Left lung (tissue), 10 donors: Measurements from ENCODE around the gene A2ML1. TPM values are rescaled to one million over a fixed set of nuclear protein-coding genes. Genes with fewer than 3 reads are reported as not detected.

Source experiments
- ATAC-seq: fragments of 200-7000 bp; cut with Tn5 transposase; one replicate; pipeline ENCODE4 v1.9.1; 2020; ENCODE audit warnings: moderate library complexity
- DNase-seq, 4 donors: peaks; one replicate each; pipeline ENCODE4 v3.0.0-alpha.2; 2013 to 2020
- H3K27ac ChIP-seq, 2 donors: fragments of 200-600 bp; sonication (generic) in 1 of 2; one replicate each; pipeline versions ENCODE4 v1.5.0 to v1.8.0; 2020 to 2021
- H3K27me3 ChIP-seq, 2 donors: fragments of 200-600 bp; sonication (generic) in 1 of 2; one replicate each; pipeline versions ENCODE4 v1.5.0 to v1.8.0; 2020 to 2021
- H3K36me3 ChIP-seq, 2 donors: fragments of 200-600 bp; sonication (generic) in 1 of 2; one replicate each; pipeline versions ENCODE4 v1.5.0 to v1.8.0; 2020 to 2021
- H3K4me1 ChIP-seq, 2 donors: fragments of 200-600 bp; one replicate each; pipeline ENCODE4 v1.8.0; 2021
- H3K4me3 ChIP-seq, 2 donors: fragments of 200-600 bp; sonication (generic) in 1 of 2; one replicate each; pipeline versions ENCODE4 v1.5.0 to v1.8.0; 2020 to 2021; ENCODE audit warnings: mild to moderate bottlenecking in 1 of 2
- H3K9me3 ChIP-seq, 2 donors: fragments of 200-600 bp; sonication (generic) in 1 of 2; one replicate each; pipeline versions ENCODE4 v1.5.0 to v1.8.0; 2020 to 2021
- intact Hi-C, 2 donors: fragments of 100-400 bp; cut with DNase I; formaldehyde crosslinking; loops; one replicate each; pipeline versions ENCODE4 v1.11.2 to v1.14.2; 2022
- polyA plus RNA-seq, 6 donors: library from polyadenylated mRNA; unstranded; fragments of 120-200 nt; gene quantifications; one replicate each; pipeline ENCODE4 v1.2.1, GENCODE V29; 2013; ENCODE audit not compliant: insufficient read length in 6 of 6
- total RNA-seq, 2 donors: library from RNA; stranded (reverse); fragmentation: NEBNext Ultra II Directional; extraction: Animal tissue kit (Norgen Biotek cat#: 25700); gene quantifications; one replicate each; pipeline ENCODE4 v1.2.1, GENCODE V29; 2021
- TF ChIP-seq, protein P1 (sequence below), 2 donors: fragments of 200-600 bp; sonication (generic) in 1 of 2; IDR thresholded peaks; one replicate each; pipeline versions ENCODE4 v1.5.0 to v1.8.0; 2021; ENCODE audit warnings: antibody characterized with exemption in 2 of 2
- donor health status: DM: no; HTN: yes; CAD: no.
- donor health status: DM: no; HTN: no; CAD: no.

A2ML1 gene
- total and polyA plus RNA-seq, 8 donors: 0.72 to 0.94 (median 0.89) TPM; not detected in 2

DNA sequence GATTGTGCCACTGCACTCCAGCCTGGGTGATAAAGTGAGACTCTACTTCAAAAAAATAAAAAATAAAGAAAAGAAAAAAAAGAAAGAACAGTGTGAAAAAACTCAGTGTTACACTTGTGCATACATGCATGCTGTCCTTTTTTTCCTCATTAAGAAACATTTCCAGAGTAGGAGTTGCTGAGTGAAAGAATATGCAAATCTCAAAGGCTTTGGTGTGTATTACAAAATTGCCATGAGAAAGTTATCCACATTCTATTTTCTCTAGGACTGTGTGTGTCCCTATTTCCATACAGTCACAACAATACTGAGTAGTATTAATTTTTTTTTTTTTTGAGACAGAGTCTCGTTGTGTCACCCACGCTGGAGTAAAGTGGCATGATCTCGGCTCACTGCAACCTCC is 830 bp upstream of the A2ML1 start:
- no peak overlapping the region for H3K27ac ChIP-seq
- H3K27me3 ChIP-seq: no peaks in the 10 kb centered on the region
- TF ChIP-seq, protein P1, sequence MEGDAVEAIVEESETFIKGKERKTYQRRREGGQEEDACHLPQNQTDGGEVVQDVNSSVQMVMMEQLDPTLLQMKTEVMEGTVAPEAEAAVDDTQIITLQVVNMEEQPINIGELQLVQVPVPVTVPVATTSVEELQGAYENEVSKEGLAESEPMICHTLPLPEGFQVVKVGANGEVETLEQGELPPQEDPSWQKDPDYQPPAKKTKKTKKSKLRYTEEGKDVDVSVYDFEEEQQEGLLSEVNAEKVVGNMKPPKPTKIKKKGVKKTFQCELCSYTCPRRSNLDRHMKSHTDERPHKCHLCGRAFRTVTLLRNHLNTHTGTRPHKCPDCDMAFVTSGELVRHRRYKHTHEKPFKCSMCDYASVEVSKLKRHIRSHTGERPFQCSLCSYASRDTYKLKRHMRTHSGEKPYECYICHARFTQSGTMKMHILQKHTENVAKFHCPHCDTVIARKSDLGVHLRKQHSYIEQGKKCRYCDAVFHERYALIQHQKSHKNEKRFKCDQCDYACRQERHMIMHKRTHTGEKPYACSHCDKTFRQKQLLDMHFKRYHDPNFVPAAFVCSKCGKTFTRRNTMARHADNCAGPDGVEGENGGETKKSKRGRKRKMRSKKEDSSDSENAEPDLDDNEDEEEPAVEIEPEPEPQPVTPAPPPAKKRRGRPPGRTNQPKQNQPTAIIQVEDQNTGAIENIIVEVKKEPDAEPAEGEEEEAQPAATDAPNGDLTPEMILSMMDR (IDR thresholded peaks at IDR 0.05): no peak
- no peak overlapping the region for H3K4me3 ChIP-seq
- H3K36me3 ChIP-seq: no peaks in the 10 kb centered on the region
- DNase-seq (no peak), ATAC-seq (no peak)
- intact Hi-C loops: loop anchor here in 1 of 2 donors (5.0 kb wide), 1 partner anchor 139 kb away; no protein-coding TSS in a partner anchor
- H3K9me3 ChIP-seq: no peaks in the 10 kb centered on the region
- H3K4me1 ChIP-seq: no peaks in the 10 kb centered on the region

DNA sequence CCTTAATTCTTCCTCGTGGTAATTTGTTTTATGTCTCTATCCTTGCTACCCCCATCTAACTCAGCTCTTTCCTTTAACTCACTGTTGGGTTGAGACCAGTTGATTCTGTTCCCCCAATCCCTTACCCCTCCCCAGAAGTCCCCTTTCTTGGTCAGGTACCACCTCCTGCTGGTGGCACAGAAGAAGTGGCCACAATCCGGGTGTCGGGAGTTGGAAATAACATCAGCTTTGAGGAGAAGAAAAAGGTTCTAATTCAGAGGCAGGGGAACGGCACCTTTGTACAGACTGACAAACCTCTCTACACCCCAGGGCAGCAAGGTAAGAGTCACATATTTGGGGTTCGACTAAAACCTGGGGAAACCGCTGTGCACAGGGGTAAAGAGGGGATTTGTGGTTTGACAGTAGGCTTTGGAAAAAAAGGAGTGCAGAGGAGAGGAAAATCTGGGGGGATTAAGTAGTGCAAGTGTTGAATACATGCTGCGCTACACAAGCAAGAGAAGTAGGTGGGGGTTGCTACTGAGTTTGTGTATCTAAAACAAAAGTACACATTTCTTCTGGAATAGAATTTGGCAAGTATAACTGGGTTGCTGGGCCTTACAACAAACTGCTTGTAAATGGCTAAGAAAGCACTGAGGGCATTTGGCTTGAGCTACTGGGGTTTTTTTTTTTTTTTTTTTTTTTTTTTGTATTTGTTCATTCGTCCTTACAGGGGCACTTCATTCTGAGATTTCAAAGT is 1.3 kb downstream of the A2ML1 start:
- DNase-seq (peak in 2 of 4 donors; percentile 12 to 39), ATAC-seq (peak; percentile 83)
- H3K4me3 ChIP-seq: no peak overlapping the region
- H3K36me3 ChIP-seq: no peaks in the 10 kb centered on the region
- H3K27me3 ChIP-seq: no peaks in the 10 kb centered on the region
- TF ChIP-seq, protein P1 (IDR thresholded peaks at IDR 0.05): peak; percentile 39 to 40
- H3K27ac ChIP-seq: no peak overlapping the region
- no peaks in the 10 kb centered on the region for H3K9me3 ChIP-seq
- intact Hi-C loops: loop anchor here in 1 of 2 donors (5.0 kb wide), 1 partner anchor 141 kb away; no protein-coding TSS in a partner anchor
- H3K4me1 ChIP-seq: no peaks in the 10 kb centered on the region

DNA sequence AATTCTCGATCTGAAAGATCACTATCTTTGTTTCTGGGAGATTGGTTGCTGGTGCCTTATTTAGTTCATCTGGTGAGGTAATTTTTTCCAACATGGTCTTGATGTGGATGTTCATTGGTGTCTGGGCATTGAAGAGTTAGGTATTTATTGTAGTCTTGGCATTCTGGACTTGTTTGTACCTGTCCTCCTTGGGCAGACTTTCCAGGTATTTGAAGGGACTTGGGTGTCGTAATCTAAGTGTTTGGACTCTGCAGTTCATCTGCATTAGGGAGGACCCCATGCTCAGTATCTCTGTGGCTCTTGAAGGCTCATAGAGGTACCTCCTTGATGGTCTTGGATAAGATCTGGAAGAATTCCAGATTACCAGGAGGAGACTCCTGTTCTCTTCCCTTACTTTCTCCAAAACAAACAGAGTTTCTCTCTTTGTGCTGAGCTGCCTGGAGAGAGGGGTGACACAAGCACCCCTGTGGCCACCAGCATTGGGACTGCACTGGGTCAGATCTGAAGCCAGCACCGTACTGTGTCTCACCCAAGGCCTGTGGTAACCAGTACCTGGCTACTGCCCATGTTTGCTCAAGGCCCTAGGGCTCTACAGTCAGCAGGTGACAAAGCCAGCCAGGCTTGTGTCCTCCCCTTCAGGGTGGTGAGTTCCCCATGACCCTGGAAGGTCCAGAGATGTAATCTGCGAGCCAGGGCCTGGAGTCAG is 5.3 kb downstream of the A2ML1 start:
- TF ChIP-seq, protein P1 (IDR thresholded peaks at IDR 0.05): no peak
- Histone ChIP-seq H3K4me3 (no peak overlapping the region), H3K27ac (no peak overlapping the region), H3K36me3 (no peaks in the 10 kb centered on the region), H3K4me1 (no peaks in the 10 kb centered on the region), H3K27me3 (no peaks in the 10 kb centered on the region), H3K9me3 (no peaks in the 10 kb centered on the region)
- ATAC-seq (no peak), DNase-seq (no peak)
- intact Hi-C loops: no loop called here

DNA sequence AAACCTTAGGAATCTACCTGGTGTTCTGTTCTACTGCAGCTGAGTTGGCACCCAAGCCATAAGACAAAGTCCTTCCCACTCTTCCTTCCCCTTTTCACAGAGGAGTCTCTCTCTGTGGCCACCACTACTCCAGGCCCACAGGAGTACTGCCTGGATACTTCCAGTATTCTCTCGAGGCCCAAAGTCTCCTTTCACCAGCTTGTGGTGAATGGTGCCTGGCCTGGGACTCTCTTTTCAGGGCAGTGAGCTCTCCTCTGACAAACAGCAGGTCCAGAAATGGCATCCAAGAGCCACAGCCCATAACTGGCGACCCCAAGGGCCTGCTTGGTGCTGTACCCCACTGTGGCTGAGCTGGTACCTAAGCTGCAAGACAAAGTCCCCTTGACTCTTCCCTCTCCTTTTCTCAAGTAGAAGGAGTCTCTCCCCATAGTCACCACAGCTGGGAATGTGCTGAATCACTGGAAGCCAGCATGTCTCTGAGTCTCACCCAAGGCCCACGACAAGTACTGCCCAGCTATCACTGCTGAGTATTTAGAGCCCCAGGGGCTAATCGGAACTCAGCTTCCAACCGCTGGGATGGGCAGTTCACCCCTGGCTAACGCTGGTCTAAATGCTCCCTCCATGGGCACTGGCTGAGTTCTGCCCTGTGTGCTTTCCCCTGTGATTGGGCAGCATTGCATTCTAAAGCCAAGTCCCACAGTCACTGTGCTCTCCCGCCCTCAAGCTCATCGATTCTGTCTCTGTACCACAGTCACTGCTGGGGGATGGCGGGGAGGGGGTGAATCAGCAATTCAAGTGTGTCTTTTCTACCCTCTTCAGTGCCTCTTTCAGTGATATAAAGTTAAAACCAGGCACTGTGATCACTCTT is 6.1 kb downstream of the A2ML1 start:
- DNase-seq: no peak
- Histone ChIP-seq H3K36me3 (no peaks in the 10 kb centered on the region), H3K4me3 (no peak overlapping the region), H3K9me3 (no peaks in the 10 kb centered on the region), H3K4me1 (no peaks in the 10 kb centered on the region), H3K27me3 (no peaks in the 10 kb centered on the region), H3K27ac (no peak overlapping the region)
- TF ChIP-seq, protein P1 (IDR thresholded peaks at IDR 0.05): no peak
- ATAC-seq: no peak
- intact Hi-C loops: no loop called here
